ENCODE measurements around the gene HLA-DMA. TPM values are rescaled to one million over a fixed set of nuclear protein-coding genes. Genes with fewer than 3 reads are reported as not detected.

HLA-DMA gene
- total and polyA plus RNA-seq, 9 of the 15 experiments (the other 6 are each of a cell fraction or from before 2014, with no cell fraction given) = 0.13 to 0.83 (median 0.51) TPM

DNA sequence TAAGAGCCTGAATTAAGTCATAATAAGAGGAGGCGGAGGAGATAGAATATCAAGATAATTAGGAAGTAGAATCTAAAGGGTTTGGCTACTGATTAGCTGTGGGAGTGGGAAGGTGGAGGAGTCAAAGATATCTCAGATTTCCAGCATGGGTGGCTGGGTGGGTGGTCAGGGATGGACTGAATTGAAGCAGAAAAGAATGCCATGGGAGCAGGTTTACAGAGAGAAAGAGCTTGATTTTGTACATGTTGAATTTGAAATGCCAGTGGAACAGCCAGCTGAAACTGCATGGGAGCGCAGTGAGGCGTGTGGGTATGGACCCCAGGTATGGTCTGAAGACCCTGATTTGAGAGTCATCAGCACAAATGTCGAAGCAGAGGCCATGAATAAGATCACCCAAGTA is 1.4 kb upstream of the HLA-DMA start:
- Histone ChIP-seq H3K9me1 (ENCODE audit: control insufficient read depth, insufficient read depth, low read length) (no peaks in the 10 kb centered on the region), H3K27ac (ENCODE audit: extremely low read depth, low read depth, low read length) (no peak overlapping the region), H2AFZ (ENCODE audit: low read depth, low read length) (no peak overlapping the region), H3K9me3 (replicated peaks; ENCODE audit: control insufficient read depth, insufficient read depth, low read depth, low read length) (no peaks in the 10 kb centered on the region), H3K4me1 (replicated peaks in 1 of 2; ENCODE audit: control insufficient read depth in 2 of 2, insufficient read depth in 2 of 2, low read length in 2 of 2) (no peaks in the 10 kb centered on the region; a peak in 1 of 5 replicates), H4K20me1 (replicated peaks; ENCODE audit: control insufficient read depth, insufficient read depth, low read length) (no peaks in the 10 kb centered on the region), H3K79me2 (ENCODE audit: control insufficient read depth, insufficient read depth, low read length) (no peaks in the 10 kb centered on the region), H3K27me3 (ENCODE audit: control insufficient read depth in 2 of 2, insufficient read depth in 2 of 2, low read length in 2 of 2) (peaks cover 1 to 18% of the 10 kb centered on the region in 2 experiments; a peak in 3 of 5 replicates), H3K9ac (ENCODE audit: insufficient read depth in 1 of 2, low read depth in 2 of 2, low read length in 2 of 2) (no peak overlapping the region), H3K4me2 (ENCODE audit: insufficient read depth, low read length) (no peak overlapping the region), H3K36me3 (ENCODE audit: control insufficient read depth, insufficient read depth, low read length) (no peaks in the 10 kb centered on the region), H3K4me3 (no peak overlapping the region)
- in situ Hi-C loops (cut with MboI) (loop anchor here (25.0 kb wide), 1 partner anchor 1417 kb away; the partner anchor contains the start of genes ATP6V1G2, DDX39B, MCCD1 and NFKBIL1), intact Hi-C loops (cut with micrococcal nuclease) (no loop called here)
- TF ChIP-seq BACH1 (tag; IDR thresholded peaks at IDR 0.05) (no peak), ZKSCAN3 (CRISPR knock-in tag; IDR thresholded peaks at IDR 0.05) (no peak), ZNF695 (CRISPR knock-in tag; IDR thresholded peaks at IDR 0.05) (no peak), HMG20A (CRISPR knock-in tag; conservative IDR thresholded peaks at IDR 0.05) (no peak), XRCC4 (IDR thresholded peaks at IDR 0.05; ENCODE audit: extremely low read depth, insufficient read depth, insufficient read length) (no peak), HLTF (IDR thresholded peaks at IDR 0.05) (no peak), ZNF384 (IDR thresholded peaks at IDR 0.05; ENCODE audit: low read depth, low read length) (no peak)
- TF ChIP-seq, protein P1, sequence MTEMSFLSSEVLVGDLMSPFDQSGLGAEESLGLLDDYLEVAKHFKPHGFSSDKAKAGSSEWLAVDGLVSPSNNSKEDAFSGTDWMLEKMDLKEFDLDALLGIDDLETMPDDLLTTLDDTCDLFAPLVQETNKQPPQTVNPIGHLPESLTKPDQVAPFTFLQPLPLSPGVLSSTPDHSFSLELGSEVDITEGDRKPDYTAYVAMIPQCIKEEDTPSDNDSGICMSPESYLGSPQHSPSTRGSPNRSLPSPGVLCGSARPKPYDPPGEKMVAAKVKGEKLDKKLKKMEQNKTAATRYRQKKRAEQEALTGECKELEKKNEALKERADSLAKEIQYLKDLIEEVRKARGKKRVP (CRISPR knock-in tag; IDR thresholded peaks at IDR 0.05) = no peak
- 27% methylated on average over 4 of the region's 4 CpGs for WGBS (ENCODE audit: insufficient coverage, low coverage, missing lambda C conversion rate)
- FAIRE-seq (no peak), ATAC-seq (no peak), DNase-seq (ENCODE audit: extremely low read depth in 1 of 4, low spot score in 3 of 4) (no peak)
- no TSS peak for BruUV-seq (replicated peaks)
- ChIA-PET POLR2A (interaction anchor here (0.8 to 13.5 kb wide), 6 partner anchors 12 to 101 kb away, joined by 3 to 309 read pairs (median 4); partner anchors contain the start of genes BRD2 and TAP1), CTCF (ENCODE audit: low intra/inter-chr PET ratio) (no interaction called here)

Data from K562 (cell line).